Glutamatergic neuron (in vitro differentiated cells): ENCODE results near the gene TMEM204. TPM values are rescaled to one million over a fixed set of nuclear protein-coding genes. Genes with fewer than 3 reads are reported as not detected.

ENCODE experiments used
- DNase-seq: peaks from one replicate; pipeline ENCODE4 v3.0.0; 2022
- H3K27ac Mint-ChIP-seq: one replicate; pipeline ENCODE4 v1.8.0; 2020; ENCODE audit warnings: mild to moderate bottlenecking, mixed read lengths, inconsistent platforms; ENCODE audit not compliant: unreplicated experiment
- H3K27me3 Mint-ChIP-seq: one replicate; pipeline ENCODE4 v1.8.0; 2020; ENCODE audit warnings: mild to moderate bottlenecking, moderate library complexity, mixed read lengths, inconsistent platforms; ENCODE audit not compliant: unreplicated experiment
- H3K36me3 Mint-ChIP-seq: one replicate; pipeline ENCODE4 v1.8.0; 2020; ENCODE audit warnings: mild to moderate bottlenecking, mixed read lengths, inconsistent platforms; ENCODE audit not compliant: unreplicated experiment
- H3K4me1 Mint-ChIP-seq: one replicate; pipeline ENCODE4 v1.8.0; 2020; ENCODE audit warnings: mild to moderate bottlenecking, low read depth, mixed read lengths, inconsistent platforms; ENCODE audit not compliant: unreplicated experiment
- H3K4me3 Mint-ChIP-seq: one replicate; pipeline ENCODE4 v1.8.0; 2020; ENCODE audit warnings: mild to moderate bottlenecking, mixed read lengths, inconsistent platforms; ENCODE audit not compliant: unreplicated experiment
- H3K9me3 Mint-ChIP-seq: one replicate; pipeline ENCODE4 v1.8.0; 2020; ENCODE audit warnings: mild to moderate bottlenecking, moderate library complexity, mixed read lengths, inconsistent platforms; ENCODE audit not compliant: unreplicated experiment
- CTCF ChIP-seq: fragments of 200-600 bp; sonication (generic); IDR thresholded peaks from one replicate; pipeline ENCODE4 v1.5.0; 2021; ENCODE audit not compliant: partially characterized antibody, unreplicated experiment
- total RNA-seq: library from RNA; stranded (reverse); fragmentation: NEBNext Ultra II Directional; extraction: Animal tissue kit (Norgen Biotek cat#: 25700); gene quantifications from one replicate; pipeline ENCODE4 v1.2.1, GENCODE V29; 2021; ENCODE audit not compliant: unreplicated experiment

The TMEM204 gene
- total RNA-seq, 1 donor from 2014 or later: 0.22 TPM

GRCh38 chr16:1581804-1582203 is 48.3 kb downstream of the TMEM204 start:
- Mint-ChIP-seq H3K4me1 (no peaks in the 10 kb centered on the region), H3K9me3 (peaks cover under 1% of the 10 kb centered on the region), H3K4me3 (peak overlapping the region; percentile 10), H3K27me3 (peaks cover 2% of the 10 kb centered on the region), H3K27ac (no peak overlapping the region), H3K36me3 (peaks cover 12% of the 10 kb centered on the region)
- no peak for DNase-seq
- TF ChIP-seq CTCF: no peak

- no peak for DNase-seq
- peaks cover 2% of the 10 kb centered on the region for H3K27me3 Mint-ChIP-seq
- H3K4me1 Mint-ChIP-seq: no peaks in the 10 kb centered on the region
- H3K4me3 Mint-ChIP-seq: no peak overlapping the region
- TF ChIP-seq CTCF: no peak
- H3K9me3 Mint-ChIP-seq: peaks cover 6% of the 10 kb centered on the region
- H3K36me3 Mint-ChIP-seq: peaks cover 12% of the 10 kb centered on the region
- no peak overlapping the region for H3K27ac Mint-ChIP-seq
Observed at GRCh38 chr16:1583180-1583579, 49.7 kb downstream of the TMEM204 start.

- H3K9me3 Mint-ChIP-seq: peaks cover 6% of the 10 kb centered on the region
- no peaks in the 10 kb centered on the region for H3K4me1 Mint-ChIP-seq
- peak overlapping the region; percentile 18 for H3K4me3 Mint-ChIP-seq
- no peak for DNase-seq
- H3K36me3 Mint-ChIP-seq: peaks cover 7% of the 10 kb centered on the region
- TF ChIP-seq CTCF: no peak
- H3K27ac Mint-ChIP-seq: no peak overlapping the region
- peaks cover 4% of the 10 kb centered on the region for H3K27me3 Mint-ChIP-seq
Observed at GRCh38 chr16:1584926-1585484, 51.5 kb downstream of the TMEM204 start.

- Mint-ChIP-seq H3K36me3 (no peaks in the 10 kb centered on the region), H3K27ac (no peak overlapping the region), H3K27me3 (peaks cover 2% of the 10 kb centered on the region), H3K4me3 (no peak overlapping the region), H3K4me1 (peaks cover 2% of the 10 kb centered on the region), H3K9me3 (peaks cover 9% of the 10 kb centered on the region)
- TF ChIP-seq CTCF: no peak
- no peak for DNase-seq
Observed at GRCh38 chr16:1590366-1590765, 56.9 kb downstream of the TMEM204 start.

GRCh38 chr16:1590930-1591705 is 57.7 kb downstream of the TMEM204 start:
- Mint-ChIP-seq H3K36me3 (no peaks in the 10 kb centered on the region), H3K9me3 (peaks cover 9% of the 10 kb centered on the region), H3K27me3 (peaks cover 2% of the 10 kb centered on the region), H3K4me1 (peaks cover 2% of the 10 kb centered on the region), H3K27ac (no peak overlapping the region), H3K4me3 (no peak overlapping the region)
- no peak for TF ChIP-seq CTCF
- DNase-seq: no peak
